GM18861 (cell line): Measurements from ENCODE around the gene LMF2.
"Not testable (repeated sequence)": the region's sequence is repeated elsewhere in the genome, so short reads cannot be mapped to it uniquely, and the experiment has no call there.

Source experiments
- ATAC-seq: cut with Tn5 transposase; IDR thresholded peaks from one replicate; pipeline ENCODE4 v1.9.1; 2021; ENCODE audit not compliant: unreplicated experiment

The LMF2 gene

GRCh38 chr22:50507421-50507990 lies at the start of gene LMF2:
Gene LMF2, minus strand, starts transcription at chr22:50507702. Its CDS starts 27 bp downstream, at chr22:50507675.
- no peak for ATAC-seq

- ATAC-seq: no peak
Observed at GRCh38 chr22:50556703-50557102, 49.2 kb upstream of the LMF2 start.

DNA sequence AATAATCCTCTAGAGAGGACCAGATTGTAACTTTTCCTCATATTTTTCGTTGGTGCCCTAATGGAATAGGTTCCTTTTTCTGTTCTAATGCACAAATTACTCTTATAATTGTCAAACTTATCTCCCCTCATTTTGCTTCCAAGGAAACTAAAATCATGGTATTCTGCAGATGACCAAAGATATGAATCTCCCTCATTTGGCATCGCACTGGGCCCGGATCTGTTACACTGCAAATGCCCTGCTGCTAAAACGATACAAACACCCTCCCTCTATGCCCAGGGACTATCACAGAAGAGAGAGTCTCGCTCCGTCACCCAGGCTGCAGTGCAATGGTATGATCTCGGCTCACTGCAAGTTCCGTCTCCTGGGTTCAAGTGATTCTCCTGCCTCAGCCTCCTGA lies 45.8 kb upstream of the LMF2 start:
- ATAC-seq: no peak

DNA sequence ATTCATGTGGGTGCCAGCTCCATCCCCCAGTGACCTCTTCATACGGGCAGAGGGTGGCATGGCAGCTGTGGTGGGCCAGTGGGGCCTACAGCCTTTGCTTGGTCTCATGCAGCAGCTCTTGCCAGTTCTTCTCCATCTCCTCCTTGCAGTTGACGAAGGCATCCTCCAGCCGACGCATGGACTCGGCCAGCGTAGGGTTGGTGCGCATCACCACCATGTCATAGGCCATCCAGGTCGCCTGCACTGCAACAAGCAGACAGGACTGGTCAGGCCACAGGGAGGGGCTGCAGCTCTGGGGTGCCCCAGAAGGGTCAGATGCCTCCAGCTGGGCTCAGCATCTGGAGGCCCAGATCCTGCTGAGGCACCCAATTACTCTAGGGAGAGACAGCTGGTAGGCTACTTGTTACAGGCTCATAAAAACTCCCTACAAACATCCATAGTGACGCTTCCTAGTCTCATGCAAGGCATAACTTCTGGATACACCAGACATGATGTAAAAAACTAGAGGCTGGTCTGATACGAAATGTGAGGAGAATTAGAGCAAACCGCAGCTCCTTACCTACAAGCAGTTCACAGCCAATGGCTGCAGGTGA lies 43.8 kb upstream of the LMF2 start:
- ATAC-seq: no peak

- ATAC-seq: no peak
Observed at GRCh38 chr22:50550395-50550794, 42.9 kb upstream of the LMF2 start.

GRCh38 chr22:50548921-50549790 lies 41.7 kb upstream of the LMF2 start:
- no peak for ATAC-seq

- no peak for ATAC-seq
Observed at GRCh38 chr22:50548040-50548920, 40.8 kb upstream of the LMF2 start.

- ATAC-seq: no peak
Observed at GRCh38 chr22:50547263-50547985, 39.9 kb upstream of the LMF2 start.

- ATAC-seq: no peak
Observed at GRCh38 chr22:50546326-50547262, 39.1 kb upstream of the LMF2 start.

DNA sequence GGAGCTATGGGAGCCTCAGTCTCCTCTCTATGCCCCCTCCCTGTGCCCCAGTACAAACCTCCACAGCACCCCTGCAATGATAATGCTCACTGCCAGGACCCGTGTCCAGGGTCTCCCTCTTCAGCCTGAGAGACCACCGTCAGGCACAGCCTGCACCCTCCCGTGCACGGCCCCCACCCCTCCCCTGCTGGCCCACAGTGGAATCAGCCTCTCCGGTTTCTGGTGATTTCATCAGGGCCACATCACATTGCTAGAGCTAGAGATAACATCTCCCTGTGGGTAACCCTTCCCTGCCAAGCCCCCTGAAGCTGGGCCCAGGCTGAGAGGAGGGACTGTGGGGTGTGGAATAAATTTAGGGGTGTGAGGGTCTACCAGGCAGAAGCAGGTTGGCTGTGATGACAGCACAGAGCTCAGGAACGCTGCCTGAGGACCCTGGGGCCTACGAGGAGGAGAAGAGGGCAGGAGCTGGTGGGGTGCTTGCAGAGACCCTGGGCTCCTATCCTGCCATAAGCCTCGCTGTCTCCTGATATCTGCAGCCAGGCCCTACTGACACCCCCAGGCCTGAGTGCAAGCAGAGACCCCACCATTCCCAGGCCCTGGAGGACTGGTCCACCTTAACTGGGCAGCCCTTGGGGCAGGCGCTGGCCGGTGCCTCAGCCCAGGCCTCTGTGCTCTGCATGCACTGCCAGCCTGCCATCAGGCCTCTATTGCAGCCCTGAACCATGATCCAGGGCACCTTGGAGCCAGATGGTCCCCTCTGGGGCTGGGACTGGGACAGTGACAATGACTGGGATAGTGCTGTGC lies 38.2 kb upstream of the LMF2 start, which contains the start of gene KLHDC7B:
KLHDC7B (plus strand) TSS at position 378 of the 804 bp plus-strand sequence; CDS start at position 723, 345 bp downstream.
- no peak for ATAC-seq

DNA sequence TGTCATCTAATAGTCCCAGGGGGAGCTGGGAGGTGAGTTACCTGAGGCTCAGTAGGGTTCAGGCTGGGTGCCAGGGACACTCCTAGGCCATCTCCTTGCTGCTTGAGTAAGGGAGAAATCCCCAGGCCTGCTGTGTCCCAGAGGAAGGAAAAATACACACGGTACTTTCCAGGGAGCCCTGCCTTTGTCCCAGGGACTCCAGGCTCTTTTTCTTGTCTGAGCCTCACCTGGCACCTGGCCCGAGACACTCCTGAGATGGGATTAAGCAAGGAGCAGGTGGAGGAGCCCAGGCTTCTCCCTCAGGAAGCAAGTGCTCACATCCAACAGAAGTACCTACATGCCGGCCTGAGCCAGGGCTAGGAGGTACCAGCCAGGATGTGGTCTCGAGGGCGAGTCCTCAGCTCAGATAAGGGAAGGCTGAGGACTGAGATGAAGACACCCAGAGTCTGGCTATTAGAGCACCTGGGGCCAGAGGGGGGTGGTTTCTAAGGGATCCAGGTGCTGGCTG lies 37.3 kb upstream of the LMF2 start:
- ATAC-seq: no peak

GRCh38 chr22:50544078-50544745 lies 36.7 kb upstream of the LMF2 start:
- no peak for ATAC-seq

- no peak for ATAC-seq
Observed at GRCh38 chr22:50542416-50542927, 35.0 kb upstream of the LMF2 start.

GRCh38 chr22:50541667-50542026 lies 34.1 kb upstream of the LMF2 start:
- ATAC-seq: not testable (repeated sequence)

DNA sequence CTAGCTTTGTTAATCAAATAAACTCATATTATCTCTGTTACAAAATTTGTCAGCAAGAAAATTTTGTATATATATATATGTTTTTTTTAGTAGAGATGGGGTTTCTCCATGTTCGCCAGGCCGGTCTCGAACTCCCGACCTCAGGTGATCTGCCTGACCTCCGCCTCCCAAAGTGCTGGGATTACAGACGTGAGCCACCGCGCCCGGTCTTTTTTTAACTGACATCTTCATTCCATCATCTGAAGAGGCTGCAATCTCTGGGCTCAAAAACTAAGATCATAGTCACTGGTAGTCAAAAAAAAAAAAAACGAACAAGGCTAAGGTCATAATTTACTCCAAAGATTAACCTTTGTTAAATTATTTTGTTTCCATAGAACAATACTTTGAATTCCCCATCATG lies 32.9 kb upstream of the LMF2 start:
- no peak for ATAC-seq

DNA sequence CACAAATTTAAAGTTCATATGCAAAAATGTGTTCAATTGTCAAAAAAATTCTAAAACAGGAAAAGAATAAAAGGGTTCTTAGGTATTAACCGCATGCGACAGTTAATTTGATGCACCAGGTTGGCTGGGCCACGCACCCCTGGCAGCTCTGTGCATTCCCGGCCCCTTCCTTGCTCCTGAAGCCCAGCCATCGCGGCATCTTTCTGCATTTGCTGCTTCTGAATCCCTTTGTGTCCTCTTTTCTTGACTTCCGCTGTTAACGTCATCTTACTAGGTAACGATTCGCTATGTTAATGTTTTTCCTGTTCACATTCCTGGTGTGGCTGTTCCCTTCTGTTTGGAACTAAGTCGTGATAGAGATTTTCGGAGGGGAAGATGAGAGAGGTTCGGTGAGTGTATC lies 30.3 kb upstream of the LMF2 start:
- ATAC-seq: no peak

DNA sequence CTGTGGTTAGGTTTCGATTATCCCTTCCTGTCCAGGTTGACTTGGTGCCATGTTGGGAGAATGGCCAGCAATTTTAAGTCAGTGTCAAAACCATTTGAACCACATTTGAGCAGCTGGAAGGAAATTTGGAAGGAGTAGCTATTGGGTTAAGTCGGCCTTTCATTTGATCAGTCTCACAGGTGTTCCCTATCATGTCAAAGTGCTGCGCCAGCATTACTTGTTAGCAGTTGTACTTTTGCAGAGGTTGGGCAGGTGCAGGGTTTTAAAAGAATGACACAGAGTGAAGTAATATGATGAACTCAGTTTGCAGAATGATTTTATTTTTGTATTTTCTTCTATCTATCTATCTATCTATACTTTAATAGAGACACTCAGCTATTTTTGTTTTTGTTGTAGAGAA lies 28.7 kb upstream of the LMF2 start:
- no peak for ATAC-seq

GRCh38 chr22:50535113-50535512 lies 27.6 kb upstream of the LMF2 start:
- no peak for ATAC-seq
